Measurements from ENCODE around the gene ACVRL1.

Gene ACVRL1

GRCh38 chr12:51879102-51879501 is 28.2 kb upstream of the ACVRL1 start:
- H3K9me2 ChIP-seq (replicated peaks; ENCODE audit: insufficient read depth, low read length), result no peaks in the 10 kb centered on the region
- TF ChIP-seq CTCF (IDR thresholded peaks at IDR 0.05; ENCODE audit: low read length) (no peak), EZH2phosphoT487 (IDR thresholded peaks at IDR 0.05; ENCODE audit: low read length) (no peak), EZH2 (optimal IDR thresholded peaks at IDR 0.05; ENCODE audit: low read depth, low read length) (no peak)
- H2AFZ ChIP-seq (ENCODE audit: low read length), result no peak overlapping the region
- no peak for DNase-seq
- no peaks in the 10 kb centered on the region for H3K9me3 ChIP-seq (replicated peaks; ENCODE audit: insufficient read depth, low read length)
- no peak overlapping the region for H3K27ac ChIP-seq (ENCODE audit: low read length)
- H3K9ac ChIP-seq (ENCODE audit: low read length), result no peak overlapping the region
- no peaks in the 10 kb centered on the region for H4K20me1 ChIP-seq (ENCODE audit: insufficient read depth, low read length)
- H3K27me3 ChIP-seq (replicated peaks; ENCODE audit: insufficient read depth, low read length), result no peaks in the 10 kb centered on the region
- no peak overlapping the region for H3K4me2 ChIP-seq (ENCODE audit: low read depth, low read length)
- no peaks in the 10 kb centered on the region for H3F3A ChIP-seq (ENCODE audit: insufficient read depth, low read length)
- no peak overlapping the region for H3K4me3 ChIP-seq (ENCODE audit: low read length)
- no peaks in the 10 kb centered on the region for H3K4me1 ChIP-seq (ENCODE audit: low read length)
- H3K79me2 ChIP-seq (ENCODE audit: low read length), result no peaks in the 10 kb centered on the region
- no peaks in the 10 kb centered on the region for H3K36me3 ChIP-seq (replicated peaks; ENCODE audit: insufficient read depth, low read length)

GRCh38 chr12:51883295-51883694 is 24.0 kb upstream of the ACVRL1 start:
- no peaks in the 10 kb centered on the region for H3K36me3 ChIP-seq (replicated peaks; ENCODE audit: insufficient read depth, low read length)
- H3K27me3 ChIP-seq (replicated peaks; ENCODE audit: insufficient read depth, low read length), result no peaks in the 10 kb centered on the region
- H3K27ac ChIP-seq (ENCODE audit: low read length), result no peak overlapping the region
- TF ChIP-seq CTCF (IDR thresholded peaks at IDR 0.05; ENCODE audit: low read length) (no peak), EZH2 (optimal IDR thresholded peaks at IDR 0.05; ENCODE audit: low read depth, low read length) (no peak), EZH2phosphoT487 (IDR thresholded peaks at IDR 0.05; ENCODE audit: low read length) (no peak)
- no peak overlapping the region for H3K9ac ChIP-seq (ENCODE audit: low read length)
- no peaks in the 10 kb centered on the region for H3F3A ChIP-seq (ENCODE audit: insufficient read depth, low read length)
- no peak overlapping the region for H3K4me3 ChIP-seq (ENCODE audit: low read length)
- H2AFZ ChIP-seq (ENCODE audit: low read length), result no peak overlapping the region
- H3K9me3 ChIP-seq (replicated peaks; ENCODE audit: insufficient read depth, low read length), result no peaks in the 10 kb centered on the region
- no peaks in the 10 kb centered on the region for H4K20me1 ChIP-seq (ENCODE audit: insufficient read depth, low read length)
- H3K4me1 ChIP-seq (ENCODE audit: low read length), result peaks cover 10% of the 10 kb centered on the region
- H3K4me2 ChIP-seq (ENCODE audit: low read depth, low read length), result no peak overlapping the region
- DNase-seq, result no peak
- no peaks in the 10 kb centered on the region for H3K79me2 ChIP-seq (ENCODE audit: low read length)
- H3K9me2 ChIP-seq (replicated peaks; ENCODE audit: insufficient read depth, low read length), result no peaks in the 10 kb centered on the region

- no peak for DNase-seq
- no peak overlapping the region for H3K4me2 ChIP-seq (ENCODE audit: low read depth, low read length)
- H2AFZ ChIP-seq (ENCODE audit: low read length), result no peak overlapping the region
Observed at GRCh38 chr12:51883998-51884675, 23.2 kb upstream of the ACVRL1 start.

More at GRCh38 chr12:51883998-51884675, 23.2 kb upstream of the ACVRL1 start:
- H3K27ac ChIP-seq (ENCODE audit: low read length), result no peak overlapping the region
- H3K4me1 ChIP-seq (ENCODE audit: low read length), result peaks cover 10% of the 10 kb centered on the region
- no peaks in the 10 kb centered on the region for H3K9me2 ChIP-seq (replicated peaks; ENCODE audit: insufficient read depth, low read length)
- no peaks in the 10 kb centered on the region for H4K20me1 ChIP-seq (ENCODE audit: insufficient read depth, low read length)
- H3K27me3 ChIP-seq (replicated peaks; ENCODE audit: insufficient read depth, low read length), result no peaks in the 10 kb centered on the region
- no peaks in the 10 kb centered on the region for H3K36me3 ChIP-seq (replicated peaks; ENCODE audit: insufficient read depth, low read length)
- H3F3A ChIP-seq (ENCODE audit: insufficient read depth, low read length), result no peaks in the 10 kb centered on the region
- H3K9ac ChIP-seq (ENCODE audit: low read length), result no peak overlapping the region
- no peaks in the 10 kb centered on the region for H3K9me3 ChIP-seq (replicated peaks; ENCODE audit: insufficient read depth, low read length)
- no peaks in the 10 kb centered on the region for H3K79me2 ChIP-seq (ENCODE audit: low read length)
- no peak overlapping the region for H3K4me3 ChIP-seq (ENCODE audit: low read length)
- TF ChIP-seq CTCF (IDR thresholded peaks at IDR 0.05; ENCODE audit: low read length) (no peak), EZH2phosphoT487 (IDR thresholded peaks at IDR 0.05; ENCODE audit: low read length) (no peak), EZH2 (optimal IDR thresholded peaks at IDR 0.05; ENCODE audit: low read depth, low read length) (no peak)
